SJCRH30 (cell line): ENCODE data around the gene PTPRM. TPM values are rescaled to one million over a fixed set of nuclear protein-coding genes. Genes with fewer than 3 reads are reported as not detected.

ENCODE experiments used
- DNase-seq, 2 experiments: peaks; one replicate each; pipeline ENCODE4 v3.0.0-alpha.2; 2015 to 2020
- H3K27ac ChIP-seq: fragments of 250-450 bp; sonication (Bioruptor Pico); 2 replicates; pipeline ENCODE4 v1.5.1; 2020; ENCODE audit warnings: mild to moderate bottlenecking, moderate library complexity
- H3K27me3 ChIP-seq: fragments of 250-450 bp; sonication (Bioruptor Pico); 2 replicates; pipeline ENCODE4 v1.5.1; 2020; ENCODE audit warnings: mild to moderate bottlenecking, moderate library complexity
- H3K36me3 ChIP-seq: fragments of 250-450 bp; sonication (Bioruptor Pico); 2 replicates; pipeline ENCODE4 v1.5.1; 2020; ENCODE audit warnings: mild to moderate bottlenecking, moderate library complexity
- H3K4me1 ChIP-seq: fragments of 250-450 bp; sonication (Bioruptor Pico); 2 replicates; pipeline ENCODE4 v1.5.1; 2020; ENCODE audit warnings: mild to moderate bottlenecking, moderate library complexity
- H3K4me3 ChIP-seq: fragments of 250-450 bp; sonication (Bioruptor Pico); 2 replicates; pipeline ENCODE4 v1.5.1; 2020; ENCODE audit warnings: mild to moderate bottlenecking, moderate library complexity
- H3K9me3 ChIP-seq: fragments of 250-450 bp; sonication (Bioruptor Pico); replicated peaks from 2 replicates; pipeline ENCODE4 v1.5.1; 2020; ENCODE audit warnings: mild to moderate bottlenecking, moderate library complexity
- total RNA-seq: library from RNA; depleted of rRNA; stranded (reverse); fragments of >200 nt; shearing (Covaris generic); gene quantifications from 2 replicates; pipeline ENCODE4 v1.2.3, GENCODE V29; 2014

PTPRM gene
- total RNA-seq, 1 experiment from 2014 or later = 10.1 TPM

DNA sequence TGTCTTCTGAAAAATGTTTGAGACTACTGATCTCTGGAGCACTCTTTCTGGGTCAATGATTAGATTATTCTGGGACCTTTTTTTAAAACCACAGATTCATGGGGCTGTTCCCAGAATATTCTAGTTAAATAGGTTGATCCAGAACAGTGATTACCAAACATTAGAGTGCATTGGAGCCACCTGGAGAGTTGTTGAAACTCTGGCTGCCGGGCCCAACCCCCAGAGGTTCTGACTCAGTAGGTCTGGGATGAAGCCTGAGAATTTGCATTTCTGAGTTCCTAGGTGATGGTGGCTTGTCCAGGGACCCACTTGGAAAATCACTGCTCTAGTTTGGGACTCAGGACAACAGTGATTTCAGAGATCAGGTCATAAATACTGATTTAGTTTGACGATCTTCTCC lies 197.3 kb downstream of the PTPRM start:
- Histone ChIP-seq H3K4me3 (no peak overlapping the region), H3K27me3 (no peaks in the 10 kb centered on the region), H3K9me3 (no peaks in the 10 kb centered on the region), H3K27ac (no peak overlapping the region), H3K36me3 (no peaks in the 10 kb centered on the region), H3K4me1 (no peaks in the 10 kb centered on the region)
- DNase-seq = no peak

- H3K4me1 ChIP-seq = no peaks in the 10 kb centered on the region
- no peak overlapping the region for H3K4me3 ChIP-seq
- H3K9me3 ChIP-seq = no peaks in the 10 kb centered on the region
- no peaks in the 10 kb centered on the region for H3K27me3 ChIP-seq
- H3K27ac ChIP-seq = no peak overlapping the region
- DNase-seq = no peak
- no peaks in the 10 kb centered on the region for H3K36me3 ChIP-seq
Measured at GRCh38 chr18:7766346-7766745, 199.2 kb downstream of the PTPRM start.

DNA sequence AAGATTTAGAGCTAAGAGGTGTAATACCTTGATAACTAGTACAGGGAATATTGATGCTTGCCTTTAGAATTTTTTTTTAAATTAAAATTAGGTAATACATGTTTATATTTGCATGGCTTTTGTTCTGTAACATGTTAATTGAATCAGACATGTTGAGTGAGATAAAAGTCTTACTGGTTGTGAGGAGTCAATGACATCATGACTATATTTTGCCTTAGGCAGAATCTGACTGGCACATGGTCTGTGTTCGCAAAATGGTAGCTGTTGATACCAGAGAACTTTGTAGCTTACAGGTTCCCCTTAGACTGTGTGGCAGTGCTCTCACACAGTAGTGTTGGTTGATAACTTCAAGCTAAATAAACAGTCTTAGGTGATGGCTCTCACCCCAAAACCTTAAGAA lies 199.7 kb downstream of the PTPRM start:
- H3K27me3 ChIP-seq = no peaks in the 10 kb centered on the region
- H3K4me1 ChIP-seq = no peaks in the 10 kb centered on the region
- H3K9me3 ChIP-seq = no peaks in the 10 kb centered on the region
- DNase-seq = no peak
- H3K4me3 ChIP-seq = no peak overlapping the region
- no peaks in the 10 kb centered on the region for H3K36me3 ChIP-seq
- no peak overlapping the region for H3K27ac ChIP-seq

GRCh38 chr18:7770908-7771307 lies 203.8 kb downstream of the PTPRM start:
- Histone ChIP-seq H3K36me3 (no peaks in the 10 kb centered on the region), H3K27me3 (no peaks in the 10 kb centered on the region), H3K4me3 (no peak overlapping the region), H3K4me1 (no peaks in the 10 kb centered on the region), H3K27ac (no peak overlapping the region), H3K9me3 (no peaks in the 10 kb centered on the region)
- no peak for DNase-seq

GRCh38 chr18:7772510-7772888 lies 205.4 kb downstream of the PTPRM start:
- no peak for DNase-seq
- no peaks in the 10 kb centered on the region for H3K9me3 ChIP-seq
- H3K4me3 ChIP-seq = no peak overlapping the region
- H3K36me3 ChIP-seq = no peaks in the 10 kb centered on the region
- no peak overlapping the region for H3K27ac ChIP-seq
- H3K27me3 ChIP-seq = no peaks in the 10 kb centered on the region
- H3K4me1 ChIP-seq = no peaks in the 10 kb centered on the region

GRCh38 chr18:7772951-7773350 lies 205.8 kb downstream of the PTPRM start:
- H3K4me3 ChIP-seq = no peak overlapping the region
- no peaks in the 10 kb centered on the region for H3K27me3 ChIP-seq
- no peaks in the 10 kb centered on the region for H3K4me1 ChIP-seq
- H3K36me3 ChIP-seq = no peaks in the 10 kb centered on the region
- H3K27ac ChIP-seq = no peak overlapping the region
- no peak for DNase-seq
- H3K9me3 ChIP-seq = no peaks in the 10 kb centered on the region

DNA sequence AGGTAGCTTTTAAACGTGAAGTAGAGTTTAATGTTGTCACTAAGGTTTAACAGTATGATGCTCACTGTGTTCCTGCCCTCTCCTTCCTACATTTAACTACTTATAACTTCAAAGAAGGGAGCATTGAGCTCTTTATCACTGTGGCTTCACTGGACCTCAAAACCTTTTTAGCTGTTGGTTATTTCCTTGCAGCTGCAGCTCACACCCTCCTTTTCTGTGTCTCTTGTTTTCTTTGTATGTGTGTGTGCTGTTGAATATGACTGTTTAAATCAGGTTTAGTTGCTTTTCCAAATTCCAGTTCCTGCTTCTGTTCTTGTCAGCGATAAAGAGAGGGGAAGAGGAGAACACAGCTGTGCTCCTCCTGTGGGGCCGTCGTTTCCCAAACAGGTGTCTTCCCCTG lies 208.0 kb downstream of the PTPRM start:
- H3K9me3 ChIP-seq = no peaks in the 10 kb centered on the region
- H3K27ac ChIP-seq = no peak overlapping the region
- H3K4me3 ChIP-seq = no peak overlapping the region
- no peaks in the 10 kb centered on the region for H3K4me1 ChIP-seq
- no peak for DNase-seq
- no peaks in the 10 kb centered on the region for H3K27me3 ChIP-seq
- H3K36me3 ChIP-seq = no peaks in the 10 kb centered on the region

GRCh38 chr18:7775843-7776242 lies 208.7 kb downstream of the PTPRM start:
- no peak overlapping the region for H3K4me3 ChIP-seq
- DNase-seq = no peak
- no peaks in the 10 kb centered on the region for H3K36me3 ChIP-seq
- no peaks in the 10 kb centered on the region for H3K4me1 ChIP-seq
- no peaks in the 10 kb centered on the region for H3K27me3 ChIP-seq
- H3K27ac ChIP-seq = no peak overlapping the region
- H3K9me3 ChIP-seq = no peaks in the 10 kb centered on the region

GRCh38 chr18:7778181-7778580 lies 211.1 kb downstream of the PTPRM start:
- Histone ChIP-seq H3K27me3 (no peaks in the 10 kb centered on the region), H3K4me3 (no peak overlapping the region), H3K36me3 (no peaks in the 10 kb centered on the region), H3K4me1 (no peaks in the 10 kb centered on the region), H3K9me3 (no peaks in the 10 kb centered on the region), H3K27ac (no peak overlapping the region)
- DNase-seq = no peak

GRCh38 chr18:7779211-7779610 lies 212.1 kb downstream of the PTPRM start:
- no peak overlapping the region for H3K27ac ChIP-seq
- no peaks in the 10 kb centered on the region for H3K4me1 ChIP-seq
- H3K36me3 ChIP-seq = no peaks in the 10 kb centered on the region
- H3K4me3 ChIP-seq = no peak overlapping the region
- H3K9me3 ChIP-seq = no peaks in the 10 kb centered on the region
- DNase-seq = no peak
- H3K27me3 ChIP-seq = no peaks in the 10 kb centered on the region

DNA sequence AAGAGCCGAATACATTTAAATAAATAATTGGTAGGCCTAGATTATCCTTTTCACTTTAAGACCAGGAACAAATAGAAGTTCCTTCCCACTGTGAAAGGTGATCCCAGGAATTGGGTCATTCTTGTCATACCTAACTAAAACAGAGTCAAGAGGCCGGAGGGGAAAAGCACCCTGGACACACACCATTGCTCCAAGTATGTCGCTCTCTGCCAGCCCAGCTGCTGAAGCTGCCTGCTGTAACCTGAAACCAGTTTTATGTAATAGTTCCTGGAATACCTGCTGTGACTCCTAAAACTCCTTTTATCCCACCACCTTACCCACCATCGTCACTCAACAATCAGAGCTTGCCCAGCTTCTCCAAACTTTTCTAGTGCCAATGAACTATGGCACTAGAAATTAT lies 217.1 kb downstream of the PTPRM start:
- no peaks in the 10 kb centered on the region for H3K9me3 ChIP-seq
- no peaks in the 10 kb centered on the region for H3K27me3 ChIP-seq
- H3K4me3 ChIP-seq = no peak overlapping the region
- peak in 1 of 2 experiments; percentile 5 for DNase-seq
- no peaks in the 10 kb centered on the region for H3K4me1 ChIP-seq
- H3K27ac ChIP-seq = no peak overlapping the region
- no peaks in the 10 kb centered on the region for H3K36me3 ChIP-seq

DNA sequence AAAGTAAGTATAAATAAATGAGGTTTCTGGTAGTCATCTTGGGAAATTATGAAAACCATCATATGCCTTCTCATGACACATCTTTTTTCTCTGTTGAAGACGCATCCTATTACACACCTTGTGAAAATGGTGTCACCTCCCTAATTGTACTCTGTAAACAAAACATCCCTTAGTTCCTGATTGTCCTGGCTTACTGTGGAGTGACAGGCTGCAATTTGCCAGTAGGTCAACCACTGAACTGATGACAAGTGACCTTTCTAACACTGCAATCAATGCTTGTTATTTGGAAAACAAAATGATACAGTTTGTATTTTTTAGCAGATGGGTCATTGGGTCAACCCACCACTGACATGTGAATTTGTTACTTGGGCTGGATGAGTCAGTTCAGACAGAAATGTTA lies 219.5 kb downstream of the PTPRM start:
- Histone ChIP-seq H3K27me3 (no peaks in the 10 kb centered on the region), H3K27ac (no peak overlapping the region), H3K4me3 (no peak overlapping the region), H3K9me3 (no peaks in the 10 kb centered on the region), H3K4me1 (peaks cover 10% of the 10 kb centered on the region), H3K36me3 (no peaks in the 10 kb centered on the region)
- no peak for DNase-seq

- no peaks in the 10 kb centered on the region for H3K36me3 ChIP-seq
- no peak overlapping the region for H3K4me3 ChIP-seq
- no peak for DNase-seq
- no peak overlapping the region for H3K27ac ChIP-seq
- H3K27me3 ChIP-seq = no peaks in the 10 kb centered on the region
- no peaks in the 10 kb centered on the region for H3K9me3 ChIP-seq
- H3K4me1 ChIP-seq = peaks cover 10% of the 10 kb centered on the region
Measured at GRCh38 chr18:7787339-7787738, 220.2 kb downstream of the PTPRM start.

- Histone ChIP-seq H3K9me3 (no peaks in the 10 kb centered on the region), H3K4me1 (peaks cover 10% of the 10 kb centered on the region), H3K27me3 (no peaks in the 10 kb centered on the region), H3K27ac (peak overlapping the region; percentile 77), H3K36me3 (no peaks in the 10 kb centered on the region), H3K4me3 (no peak overlapping the region)
- DNase-seq = peak; percentile 73 to 86
Measured at GRCh38 chr18:7789856-7790552, 222.9 kb downstream of the PTPRM start.

- H3K27ac ChIP-seq = no peak overlapping the region
- no peaks in the 10 kb centered on the region for H3K36me3 ChIP-seq
- no peaks in the 10 kb centered on the region for H3K9me3 ChIP-seq
- DNase-seq = no peak
- no peak overlapping the region for H3K4me3 ChIP-seq
- H3K4me1 ChIP-seq = peaks cover 10% of the 10 kb centered on the region
- H3K27me3 ChIP-seq = no peaks in the 10 kb centered on the region
Measured at GRCh38 chr18:7793100-7793499, 226.0 kb downstream of the PTPRM start.

GRCh38 chr18:7803956-7804469 lies 236.9 kb downstream of the PTPRM start:
- no peak for DNase-seq
- Histone ChIP-seq H3K4me3 (no peak overlapping the region), H3K27ac (no peak overlapping the region), H3K36me3 (no peaks in the 10 kb centered on the region), H3K9me3 (no peaks in the 10 kb centered on the region), H3K27me3 (no peaks in the 10 kb centered on the region), H3K4me1 (no peaks in the 10 kb centered on the region)
